ENCODE measurements around the gene GLIS2.

GLIS2 gene

GRCh38 chr16:4277987-4278513 lies 37.8 kb upstream of the GLIS2 start:
- H3K27ac ChIP-seq = no peak overlapping the region
- no peaks in the 10 kb centered on the region for H3K9me3 ChIP-seq (ENCODE audit: control insufficient read depth, low read length)
- no peaks in the 10 kb centered on the region for H3K36me3 ChIP-seq (ENCODE audit: control insufficient read depth, insufficient read depth, low read length)
- H3K4me2 ChIP-seq (ENCODE audit: low read length) = no peak overlapping the region
- H3K4me3 ChIP-seq (ENCODE audit: low read depth, low read length) = no peak overlapping the region
- no peak overlapping the region for H3K9ac ChIP-seq
- H3K79me2 ChIP-seq = no peaks in the 10 kb centered on the region
- H3K4me1 ChIP-seq = no peaks in the 10 kb centered on the region
- TF ChIP-seq CTCF (IDR thresholded peaks at IDR 0.05) = no peak
- no peak overlapping the region for H2AFZ ChIP-seq
- no peaks in the 10 kb centered on the region for H3K27me3 ChIP-seq (ENCODE audit: control insufficient read depth, insufficient read depth, low read length)

GRCh38 chr16:4280625-4281024 lies 35.2 kb upstream of the GLIS2 start:
- no peak overlapping the region for H3K27ac ChIP-seq
- H3K4me3 ChIP-seq (ENCODE audit: low read depth, low read length) = no peak overlapping the region
- no peaks in the 10 kb centered on the region for H3K79me2 ChIP-seq
- no peaks in the 10 kb centered on the region for H3K27me3 ChIP-seq (ENCODE audit: control insufficient read depth, insufficient read depth, low read length)
- TF ChIP-seq CTCF (IDR thresholded peaks at IDR 0.05) = no peak
- H2AFZ ChIP-seq = no peak overlapping the region
- no peak overlapping the region for H3K4me2 ChIP-seq (ENCODE audit: low read length)
- no peaks in the 10 kb centered on the region for H3K9me3 ChIP-seq (ENCODE audit: control insufficient read depth, low read length)
- no peaks in the 10 kb centered on the region for H3K36me3 ChIP-seq (ENCODE audit: control insufficient read depth, insufficient read depth, low read length)
- no peak overlapping the region for H3K9ac ChIP-seq
- H3K4me1 ChIP-seq = peaks cover 3% of the 10 kb centered on the region

GRCh38 chr16:4283441-4283840 lies 32.4 kb upstream of the GLIS2 start:
- H3K9me3 ChIP-seq (ENCODE audit: control insufficient read depth, low read length) = no peaks in the 10 kb centered on the region
- H3K4me3 ChIP-seq (ENCODE audit: low read depth, low read length) = no peak overlapping the region
- H2AFZ ChIP-seq = no peak overlapping the region
- no peak for TF ChIP-seq CTCF (IDR thresholded peaks at IDR 0.05)
- peaks cover 5% of the 10 kb centered on the region for H3K4me1 ChIP-seq
- H3K27ac ChIP-seq = no peak overlapping the region
- H3K4me2 ChIP-seq (ENCODE audit: low read length) = no peak overlapping the region
- no peak overlapping the region for H3K9ac ChIP-seq
- H3K36me3 ChIP-seq (ENCODE audit: control insufficient read depth, insufficient read depth, low read length) = no peaks in the 10 kb centered on the region
- H3K79me2 ChIP-seq = peaks cover 2% of the 10 kb centered on the region
- no peaks in the 10 kb centered on the region for H3K27me3 ChIP-seq (ENCODE audit: control insufficient read depth, insufficient read depth, low read length)

GRCh38 chr16:4283939-4284338 lies 31.9 kb upstream of the GLIS2 start:
- Histone ChIP-seq H3K4me2 (ENCODE audit: low read length) (no peak overlapping the region), H3K9me3 (ENCODE audit: control insufficient read depth, low read length) (no peaks in the 10 kb centered on the region), H3K27me3 (ENCODE audit: control insufficient read depth, insufficient read depth, low read length) (no peaks in the 10 kb centered on the region), H3K27ac (no peak overlapping the region), H2AFZ (no peak overlapping the region), H3K36me3 (ENCODE audit: control insufficient read depth, insufficient read depth, low read length) (no peaks in the 10 kb centered on the region), H3K4me3 (ENCODE audit: low read depth, low read length) (no peak overlapping the region), H3K79me2 (peaks cover 2% of the 10 kb centered on the region), H3K9ac (no peak overlapping the region), H3K4me1 (peaks cover 9% of the 10 kb centered on the region)
- TF ChIP-seq CTCF (IDR thresholded peaks at IDR 0.05) = no peak

GRCh38 chr16:4285167-4285566 lies 30.7 kb upstream of the GLIS2 start:
- Histone ChIP-seq H3K79me2 (peaks cover 2% of the 10 kb centered on the region), H2AFZ (no peak overlapping the region), H3K4me2 (ENCODE audit: low read length) (no peak overlapping the region), H3K27ac (no peak overlapping the region), H3K36me3 (ENCODE audit: control insufficient read depth, insufficient read depth, low read length) (no peaks in the 10 kb centered on the region), H3K27me3 (ENCODE audit: control insufficient read depth, insufficient read depth, low read length) (no peaks in the 10 kb centered on the region), H3K9ac (no peak overlapping the region), H3K4me3 (ENCODE audit: low read depth, low read length) (no peak overlapping the region), H3K4me1 (peaks cover 9% of the 10 kb centered on the region), H3K9me3 (ENCODE audit: control insufficient read depth, low read length) (no peaks in the 10 kb centered on the region)
- no peak for TF ChIP-seq CTCF (IDR thresholded peaks at IDR 0.05)
